Left lobe of liver (tissue), 2 donors: Measurements from ENCODE around the gene DNAAF1. TPM values are rescaled to one million over a fixed set of nuclear protein-coding genes. Genes with fewer than 3 reads are reported as not detected.
A peak's percentile ranks its signal among the peaks of the same experiment; 100 is the strongest.
"Not testable (repeated sequence)": the region's sequence is repeated elsewhere in the genome, so short reads cannot be mapped to it uniquely, and the experiment has no call there.

Source experiments
- ATAC-seq: fragments of 200-7000 bp; cut with Tn5 transposase; one replicate; pipeline ENCODE4 v1.9.1; 2020; ENCODE audit warnings: mild to moderate bottlenecking, moderate library complexity
- DNase-seq: peaks from one replicate; pipeline ENCODE4 v3.0.0-alpha.2; 2020; ENCODE audit warnings: low spot score
- total RNA-seq: library from RNA; stranded (reverse); gene quantifications from one replicate; pipeline ENCODE4 v1.2.1, GENCODE V29; 2021
- donor health status: DM: no; HTN: no; CAD: no; lungs with moderate emphysema.
- donor health status: DM: no; HTN: yes; CAD: no.

The DNAAF1 gene
- total RNA-seq, 1 donor from 2014 or later: not detected

DNA sequence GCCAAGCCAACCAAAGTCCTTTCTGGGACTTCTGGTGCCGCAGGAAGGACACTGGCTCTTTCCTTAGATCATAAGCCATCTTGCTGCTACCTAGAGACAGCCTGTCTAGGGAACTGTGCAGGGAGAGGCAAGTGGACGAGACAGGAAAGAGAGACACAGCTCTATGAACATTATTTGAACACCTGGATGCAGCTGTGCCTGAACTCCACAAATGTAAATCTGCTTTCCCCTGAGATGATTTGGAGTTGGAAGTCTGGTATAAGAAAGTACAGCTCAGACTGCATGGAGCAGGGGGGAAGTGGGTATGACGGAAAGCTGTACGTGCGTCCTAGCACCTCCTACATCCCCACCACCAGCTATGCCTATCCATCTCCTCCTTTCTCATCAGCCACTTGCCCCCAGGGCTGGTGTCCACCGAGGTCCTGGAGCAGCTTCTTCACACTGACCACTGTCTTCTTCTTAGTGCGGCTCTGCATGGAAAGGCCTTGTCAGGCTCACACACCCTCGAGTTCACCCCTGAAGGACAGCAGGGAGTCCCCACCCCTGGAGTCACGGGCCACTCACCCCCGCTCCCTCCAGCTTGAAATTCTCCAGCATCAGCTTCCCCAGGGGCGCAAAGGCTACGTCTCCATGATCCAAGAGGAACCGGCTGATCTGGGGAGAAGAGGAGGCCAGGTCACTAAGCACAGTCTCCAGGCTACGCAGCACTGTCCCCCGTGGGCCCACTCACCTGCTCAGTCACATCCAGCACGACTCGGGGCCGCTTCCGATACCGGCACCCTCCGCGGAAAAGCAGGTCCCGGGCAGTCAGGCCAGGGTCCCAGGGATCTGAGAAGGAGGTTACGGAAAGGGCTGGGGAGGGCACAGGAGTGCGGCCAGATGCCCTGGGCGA lies 37.8 kb downstream of the DNAAF1 start:
- DNase-seq (no peak), ATAC-seq (no peak)

DNA sequence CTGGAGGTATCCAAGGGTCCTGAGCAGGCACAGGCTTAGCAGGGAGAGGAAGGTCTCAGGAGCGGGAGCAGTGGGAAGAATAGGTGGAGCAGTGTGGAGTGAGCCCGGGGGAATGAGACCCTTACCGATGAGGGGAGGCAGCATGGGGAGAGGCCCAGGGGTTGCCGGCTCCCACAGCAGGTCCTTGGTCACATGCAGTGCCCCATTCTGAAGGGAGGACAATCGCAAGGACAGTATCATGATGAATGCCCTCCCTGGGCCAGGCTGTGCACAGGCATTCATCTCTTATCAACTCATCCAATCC lies 38.4 kb downstream of the DNAAF1 start:
- no peak for DNase-seq
- ATAC-seq: no peak

DNA sequence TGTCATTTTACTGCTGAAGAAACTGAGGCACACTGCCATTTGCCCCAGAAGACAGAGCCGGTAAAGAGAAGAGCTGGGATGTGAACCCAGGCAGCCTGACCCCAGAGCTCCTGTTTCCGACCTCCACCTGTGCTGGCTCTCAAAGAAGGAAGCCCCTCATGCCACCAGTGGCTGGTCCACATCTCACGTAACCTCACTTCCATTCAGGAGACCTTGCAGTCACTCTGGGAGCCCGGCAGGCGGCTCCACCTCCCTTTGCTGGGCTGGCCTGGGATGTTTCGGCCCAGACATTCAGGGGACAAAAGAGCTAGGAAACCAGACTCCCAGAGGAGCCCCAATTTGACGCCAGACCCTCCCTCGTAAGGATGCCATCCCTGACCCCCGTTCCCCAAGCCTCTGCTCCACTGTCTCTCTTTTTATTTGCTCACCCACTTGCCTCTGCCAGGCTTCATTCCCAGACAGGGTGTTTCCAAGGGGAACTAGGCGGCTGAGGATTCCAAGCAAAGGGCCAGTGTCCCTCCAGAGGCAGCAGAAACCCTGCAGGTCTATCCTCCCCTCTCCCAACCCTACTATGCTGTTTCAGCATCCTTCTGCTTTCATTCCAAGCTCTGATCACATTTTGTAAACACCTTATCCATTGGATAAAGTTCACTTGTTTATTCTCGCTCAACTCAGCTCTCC lies 38.9 kb downstream of the DNAAF1 start:
- no peak for DNase-seq

DNA sequence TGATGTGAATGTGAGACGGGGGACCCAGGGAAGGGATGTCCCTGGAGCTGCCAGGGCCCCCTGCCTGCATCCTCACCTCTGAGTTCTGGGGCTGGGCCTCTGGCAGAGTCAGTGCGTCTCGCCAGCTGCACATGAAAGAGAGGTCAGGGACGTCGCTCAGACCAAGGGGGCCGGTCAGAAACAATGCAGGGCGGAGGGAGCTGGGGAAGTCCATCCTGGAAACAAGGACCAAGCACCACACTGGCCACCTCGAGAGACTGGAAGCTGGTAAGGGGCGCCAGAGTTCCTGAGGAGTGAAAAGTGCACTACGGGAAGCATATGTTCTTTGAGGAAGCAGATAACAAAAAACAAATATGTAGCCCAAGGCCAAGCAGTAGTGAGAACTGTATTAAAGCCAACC lies 39.7 kb downstream of the DNAAF1 start:
- ATAC-seq (no peak), DNase-seq (no peak)

More for the DNA sequence above, 38.9 kb downstream of the DNAAF1 start:
- ATAC-seq: no peak

DNA sequence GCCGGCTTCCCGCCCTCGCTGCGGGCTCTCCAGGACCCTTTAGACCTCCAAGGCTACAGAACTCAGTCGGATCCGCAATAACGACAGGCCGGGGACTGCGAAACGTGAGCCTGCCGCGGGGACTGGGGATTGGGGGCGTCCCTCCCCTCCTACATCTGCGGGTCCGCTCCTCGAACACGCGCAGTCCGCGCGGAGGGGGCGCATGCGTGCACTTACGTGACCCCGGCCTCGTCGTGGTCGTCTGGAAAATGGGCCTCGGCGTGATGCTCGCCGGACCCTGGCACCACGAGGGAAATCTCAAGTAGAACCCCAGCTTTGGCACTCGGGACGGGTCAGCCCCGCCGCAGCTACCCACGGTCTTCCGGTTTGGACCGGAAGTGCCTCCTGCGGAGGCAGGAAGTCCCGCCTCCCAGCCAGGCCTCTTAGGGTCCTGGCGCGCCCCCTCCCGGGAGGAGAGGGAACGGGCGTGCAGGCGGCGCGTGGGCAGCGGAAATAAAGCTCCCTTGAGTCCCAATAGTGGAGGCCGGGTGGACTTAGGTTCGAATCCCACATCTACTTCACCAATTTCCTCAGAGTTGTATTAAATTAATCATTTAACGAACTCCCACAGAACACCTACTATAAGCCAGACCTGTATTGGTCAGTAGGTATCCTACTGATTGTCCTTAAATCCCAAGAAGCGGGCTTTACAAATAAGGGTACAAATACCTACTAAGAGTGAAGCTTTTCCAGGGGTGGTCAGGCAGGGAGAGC lies 41.8 kb downstream of the DNAAF1 start, which contains the start of gene TAF1C:
TAF1C (minus strand) TSS at position 373 of the 753 bp plus-strand sequence. CDS start 2,069 bp downstream, outside the sequence.
- DNase-seq: peak; percentile 93
- peak; percentile 99 for ATAC-seq

DNA sequence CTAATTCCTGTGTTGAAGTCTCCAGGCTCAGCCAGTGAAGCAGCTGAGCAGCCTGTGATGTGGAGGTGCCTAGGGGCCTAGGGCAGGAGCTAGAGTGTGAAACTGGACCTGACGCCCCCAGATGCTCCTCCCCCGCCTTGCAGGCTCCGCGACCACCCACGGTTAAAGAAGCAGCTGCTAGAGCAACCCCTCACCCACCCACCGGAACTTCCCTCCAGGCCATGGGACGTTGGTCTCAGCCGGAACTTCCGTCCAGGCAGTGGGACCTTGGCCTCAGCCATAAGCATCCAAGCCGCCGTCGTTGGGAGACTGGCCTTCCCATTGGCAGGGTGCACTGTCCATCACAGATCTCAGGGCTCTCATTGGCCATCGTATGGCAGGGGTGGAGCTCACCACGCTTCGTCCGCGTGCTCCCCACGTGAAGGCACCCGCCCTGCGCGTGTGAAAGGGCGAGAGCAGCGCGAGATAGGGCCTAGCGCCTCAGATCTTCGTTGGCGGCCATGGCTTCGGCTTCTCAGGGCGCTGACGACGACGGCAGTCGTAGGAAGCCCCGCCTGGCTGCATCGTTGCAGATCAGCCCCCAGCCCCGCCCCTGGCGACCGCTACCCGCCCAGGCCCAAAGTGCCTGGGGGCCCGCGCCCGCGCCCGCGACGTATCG lies 45.8 kb downstream of the DNAAF1 start, which contains the start of gene ADAD2:
ADAD2 (plus strand) TSS at position 427 of the 658 bp plus-strand sequence; CDS start at position 501, 74 bp downstream.
- DNase-seq (no peak), ATAC-seq (no peak)

DNA sequence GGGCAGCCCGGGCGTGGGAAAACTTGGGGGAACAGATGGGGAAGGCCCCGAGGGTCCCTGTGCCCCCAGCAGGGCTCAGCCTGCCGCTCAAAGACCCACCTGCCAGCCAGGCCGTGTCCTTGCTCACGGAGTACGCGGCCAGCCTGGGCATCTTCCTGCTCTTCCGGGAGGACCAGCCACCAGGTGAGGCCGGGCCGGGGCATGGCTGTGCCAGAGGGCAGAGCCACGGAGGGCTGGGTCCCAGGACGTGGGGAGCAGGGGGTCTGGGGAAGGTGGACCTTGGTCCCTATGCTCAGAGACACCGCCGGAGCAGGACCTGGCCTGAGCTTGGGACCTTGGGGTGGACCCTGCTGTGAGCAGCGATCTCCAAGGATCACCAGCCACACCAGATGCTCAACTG lies 46.4 kb downstream of the DNAAF1 start:
- DNase-seq: no peak
- ATAC-seq: no peak

DNA sequence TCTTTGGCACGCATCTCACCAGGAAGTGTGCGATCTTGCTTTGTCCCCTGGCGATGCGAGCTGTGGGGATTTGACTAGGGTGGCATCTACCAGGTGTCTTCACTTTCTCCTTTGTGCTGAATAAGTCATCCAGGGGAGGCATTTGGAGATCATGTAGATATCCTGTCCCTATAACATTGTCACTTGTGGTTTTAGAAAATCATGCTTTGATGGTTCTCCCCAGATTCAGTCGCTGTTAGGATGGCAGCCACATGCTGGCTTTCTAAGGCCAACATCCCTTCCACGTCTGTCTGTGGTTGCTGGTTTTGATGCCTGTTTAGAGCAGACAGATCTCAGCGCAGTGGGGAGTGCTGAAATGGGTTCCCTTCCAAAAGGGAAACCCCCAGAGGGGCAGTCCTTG lies 48.4 kb downstream of the DNAAF1 start:
- no peak for DNase-seq
- no peak for ATAC-seq

DNA sequence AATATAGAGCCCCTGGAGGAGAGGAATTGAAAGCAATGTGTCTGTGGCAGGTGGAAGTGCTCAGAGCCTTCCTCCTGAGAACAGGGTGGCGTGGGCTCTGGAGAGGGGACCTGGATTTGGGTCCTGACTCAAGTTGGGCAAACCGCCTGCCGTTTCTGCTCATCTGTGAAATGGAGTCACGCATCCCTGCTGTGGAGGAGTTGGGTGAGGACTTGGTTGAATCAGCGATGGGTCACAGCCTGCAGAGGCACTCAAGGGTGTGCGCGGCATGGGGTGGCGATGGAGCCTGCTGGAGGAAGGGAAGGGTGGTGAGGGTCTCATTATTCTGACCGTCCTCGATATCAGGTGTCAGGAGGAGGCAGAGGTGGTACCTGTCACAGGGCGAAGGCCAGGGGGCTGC lies 48.9 kb downstream of the DNAAF1 start:
- ATAC-seq (no peak), DNase-seq (no peak)

DNA sequence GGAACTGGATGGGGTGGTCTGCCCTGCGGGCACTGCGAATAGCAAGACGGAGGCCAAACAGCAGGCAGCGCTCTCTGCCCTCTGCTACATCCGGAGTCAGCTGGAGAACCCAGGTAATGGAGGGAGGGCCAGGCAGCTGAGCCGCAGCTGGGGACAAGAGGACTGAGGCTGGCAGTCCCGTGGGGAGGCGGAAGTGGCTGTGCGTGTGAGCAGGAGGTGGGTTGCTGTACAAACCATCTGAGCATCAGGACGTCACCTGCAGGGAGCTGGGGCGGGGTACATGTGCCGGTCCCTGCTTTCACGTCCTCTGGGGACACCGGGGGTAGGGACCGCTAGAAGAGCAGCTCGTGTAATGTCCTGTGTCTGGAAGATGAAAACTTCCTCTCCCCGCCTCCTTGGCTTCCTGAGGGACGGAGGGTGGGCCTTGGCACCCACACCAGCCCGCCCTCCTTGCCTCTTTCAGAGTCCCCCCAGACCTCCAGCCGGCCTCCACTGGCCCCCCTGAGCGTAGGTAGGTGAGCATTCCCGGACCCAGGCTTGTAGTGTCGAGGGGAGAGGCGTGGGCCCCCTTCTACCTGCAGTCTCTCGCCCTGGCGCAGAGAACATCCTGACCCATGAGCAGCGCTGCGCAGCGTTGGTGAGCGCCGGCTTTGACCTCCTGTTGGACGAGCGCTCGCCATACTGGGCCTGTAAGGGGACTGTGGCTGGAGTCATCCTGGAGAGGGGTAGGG lies 49.5 kb downstream of the DNAAF1 start:
- no peak for ATAC-seq
- DNase-seq: no peak

DNA sequence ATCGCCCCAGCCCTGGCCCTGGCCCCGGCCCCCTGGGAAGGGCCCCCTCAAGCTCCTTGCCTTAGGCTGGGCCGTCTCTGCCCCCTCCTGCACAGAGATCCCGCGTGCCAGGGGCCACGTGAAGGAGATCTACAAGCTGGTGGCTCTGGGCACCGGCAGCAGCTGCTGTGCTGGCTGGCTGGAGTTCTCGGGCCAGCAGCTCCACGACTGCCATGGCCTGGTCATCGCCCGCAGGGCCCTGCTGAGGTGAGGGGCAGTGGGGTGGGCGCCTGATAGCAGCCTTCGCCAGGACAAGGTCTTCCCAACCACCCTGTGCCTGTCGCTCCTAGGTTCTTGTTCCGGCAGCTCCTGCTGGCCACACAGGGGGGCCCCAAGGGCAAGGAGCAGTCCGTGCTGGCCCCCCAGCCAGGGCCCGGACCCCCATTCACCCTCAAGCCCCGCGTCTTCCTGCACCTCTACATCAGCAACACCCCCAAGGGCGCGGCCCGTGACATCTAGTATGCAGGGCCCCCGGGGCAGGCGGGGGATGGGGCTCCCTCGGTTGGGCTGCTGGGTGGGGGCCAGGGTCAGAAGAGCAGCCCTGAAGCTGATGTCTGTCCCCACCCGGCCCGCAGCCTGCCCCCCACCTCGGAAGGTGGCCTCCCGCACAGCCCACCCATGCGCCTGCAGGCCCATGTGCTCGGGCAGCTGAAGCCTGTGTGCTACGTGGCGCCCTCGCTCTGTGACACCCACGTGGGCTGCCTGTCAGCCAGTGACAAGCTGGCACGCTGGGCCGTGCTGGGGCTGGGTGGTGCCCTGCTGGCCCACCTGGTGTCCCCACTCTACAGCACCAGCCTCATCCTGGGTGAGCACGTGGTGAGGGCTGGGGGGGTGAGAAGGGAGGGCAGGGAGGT lies 50.3 kb downstream of the DNAAF1 start:
- no peak for ATAC-seq

DNA sequence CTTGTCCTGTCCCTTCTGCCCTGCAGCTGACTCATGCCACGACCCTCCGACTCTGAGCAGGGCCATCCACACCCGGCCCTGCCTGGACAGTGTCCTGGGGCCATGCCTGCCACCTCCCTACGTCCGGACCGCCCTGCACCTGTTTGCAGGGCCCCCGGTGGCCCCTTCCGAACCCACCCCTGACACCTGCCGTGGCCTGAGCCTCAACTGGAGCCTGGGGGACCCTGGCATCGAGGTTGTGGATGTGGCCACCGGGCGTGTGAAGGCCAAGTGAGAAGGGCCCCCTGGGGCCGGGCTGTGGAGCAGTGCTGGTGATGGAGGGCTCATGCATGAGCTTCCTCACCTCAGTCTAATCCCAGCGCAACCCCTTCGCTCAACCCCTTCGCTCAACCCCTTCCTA lies 51.0 kb downstream of the DNAAF1 start:
- no peak for DNase-seq
- ATAC-seq: no peak

More for the DNA sequence above, 50.3 kb downstream of the DNAAF1 start:
- no peak for DNase-seq

DNA sequence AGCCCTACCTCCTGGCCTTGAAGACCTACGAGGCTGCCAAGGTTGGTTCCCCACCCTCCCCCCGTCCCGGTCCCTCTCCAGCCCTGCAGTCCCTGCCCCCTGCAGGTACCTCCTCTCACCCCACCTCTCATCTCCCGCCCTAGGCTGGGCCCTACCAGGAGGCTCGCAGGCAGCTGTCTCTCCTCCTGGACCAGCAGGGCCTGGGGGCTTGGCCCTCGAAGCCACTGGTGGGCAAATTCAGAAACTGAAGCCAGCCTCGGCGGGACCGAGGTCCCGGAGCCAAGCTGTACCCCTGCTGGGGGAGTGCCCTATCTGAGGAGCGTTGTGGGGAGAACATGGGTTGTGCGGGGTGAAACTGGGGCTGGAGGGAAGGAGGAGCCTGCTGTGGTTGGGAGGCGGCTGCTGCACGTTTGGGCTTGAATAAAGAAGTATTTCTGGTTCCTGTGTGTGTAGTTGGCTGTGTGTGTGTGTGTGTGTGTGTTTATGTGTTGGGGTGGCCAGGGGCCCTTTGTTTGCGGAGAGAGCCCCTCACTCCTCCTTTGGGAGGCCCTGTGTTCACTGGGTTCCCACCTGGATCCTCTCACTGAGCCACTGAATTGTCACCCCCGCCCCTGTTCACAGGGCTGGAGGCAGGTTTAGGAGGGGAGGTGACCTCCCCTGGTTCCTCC lies 51.8 kb downstream of the DNAAF1 start:
- no peak for DNase-seq
- ATAC-seq: no peak

DNA sequence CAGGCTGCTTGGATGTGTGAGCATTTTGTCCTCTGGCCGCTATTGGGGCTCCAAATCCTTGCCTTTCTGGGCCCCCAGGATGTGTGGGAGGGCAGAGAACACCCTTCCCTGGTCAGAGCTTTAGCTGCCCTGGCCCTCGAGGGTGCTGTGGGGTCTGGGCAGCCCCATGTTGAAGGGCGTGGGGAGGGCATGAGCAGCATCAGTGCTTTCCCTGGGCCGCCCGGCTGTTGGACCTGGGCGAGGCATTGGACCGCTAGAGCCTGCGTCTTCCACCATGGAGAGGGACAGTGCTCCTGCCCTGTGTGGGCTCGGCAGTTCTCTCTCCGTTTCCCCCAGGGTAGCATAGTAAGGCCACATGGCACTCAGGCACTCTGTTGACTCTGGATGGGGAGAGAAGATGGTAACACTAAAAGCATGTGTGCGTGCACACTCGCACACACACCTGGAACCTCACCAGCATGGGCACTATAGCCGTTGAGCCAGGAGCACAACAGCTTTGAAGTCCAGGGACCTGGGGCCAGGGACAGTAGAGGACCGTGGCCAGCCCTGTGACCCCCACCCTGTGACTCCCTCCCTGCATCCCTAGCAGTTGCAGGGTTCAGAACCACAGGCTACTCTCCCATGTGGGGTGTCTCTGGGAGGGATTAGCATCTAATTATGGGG lies 52.5 kb downstream of the DNAAF1 start:
- DNase-seq: no peak
- ATAC-seq: no peak

DNA sequence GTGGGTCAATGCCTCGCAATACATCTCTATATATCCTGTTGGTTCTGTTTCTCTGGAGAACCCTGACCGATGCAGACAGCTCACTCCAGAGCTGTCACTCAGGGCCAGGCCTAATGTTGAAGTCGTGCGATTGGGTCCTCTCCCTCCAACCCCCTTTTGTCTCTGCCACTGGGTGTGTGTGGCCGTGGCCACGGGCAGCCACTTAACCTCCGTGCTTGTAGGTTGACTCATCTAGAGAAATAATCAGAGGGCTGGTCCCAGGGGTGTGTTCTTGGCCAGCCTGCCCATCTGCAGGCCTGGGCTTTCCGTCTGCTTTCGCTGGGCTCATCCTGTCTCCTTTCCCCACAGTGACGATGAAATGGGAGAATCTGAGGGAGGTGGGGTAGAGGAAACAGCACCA lies 53.3 kb downstream of the DNAAF1 start:
- no peak for DNase-seq
- ATAC-seq: no peak

DNA sequence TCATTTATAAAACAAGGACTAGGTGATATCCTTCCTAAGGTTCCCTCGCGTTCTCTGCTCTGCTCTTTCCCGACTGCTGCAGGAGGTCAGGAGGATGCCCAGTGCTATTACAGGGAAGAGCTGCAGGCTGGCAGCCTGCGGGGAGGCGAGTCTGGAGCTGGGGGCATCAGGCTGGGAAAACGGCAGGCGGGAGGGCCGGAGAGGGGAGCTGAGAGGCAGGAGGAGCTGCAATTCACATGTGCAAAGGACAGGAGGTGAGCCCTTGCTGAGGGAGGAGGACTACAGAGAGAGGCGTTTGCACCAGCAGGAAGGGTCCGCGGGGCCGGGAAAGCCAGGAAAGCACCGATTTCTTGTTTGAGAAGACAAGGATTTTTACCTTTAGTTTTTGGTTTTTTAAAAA lies 54.0 kb downstream of the DNAAF1 start:
- ATAC-seq (no peak), DNase-seq (no peak)

DNA sequence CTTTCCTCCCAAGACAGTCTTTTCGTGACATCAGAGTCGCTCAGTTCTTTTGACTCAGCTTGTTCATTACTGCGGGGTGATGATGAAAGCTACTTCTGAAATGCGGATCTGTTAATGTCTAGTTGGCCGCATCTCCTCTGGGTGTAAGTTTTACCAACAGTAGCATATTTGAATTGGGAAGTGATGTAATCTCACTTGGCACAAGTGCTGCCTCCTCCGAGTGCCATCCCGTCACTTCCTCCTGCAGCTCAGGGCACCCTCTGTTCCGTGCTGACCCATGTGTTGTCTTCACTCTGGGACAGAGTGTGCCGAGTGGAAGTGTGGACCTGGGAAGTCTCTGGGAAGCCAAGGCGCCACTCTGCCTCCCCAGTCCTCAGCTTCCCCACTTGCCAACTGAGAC lies 54.8 kb downstream of the DNAAF1 start:
- DNase-seq (no peak), ATAC-seq (peak; percentile 62)

DNA sequence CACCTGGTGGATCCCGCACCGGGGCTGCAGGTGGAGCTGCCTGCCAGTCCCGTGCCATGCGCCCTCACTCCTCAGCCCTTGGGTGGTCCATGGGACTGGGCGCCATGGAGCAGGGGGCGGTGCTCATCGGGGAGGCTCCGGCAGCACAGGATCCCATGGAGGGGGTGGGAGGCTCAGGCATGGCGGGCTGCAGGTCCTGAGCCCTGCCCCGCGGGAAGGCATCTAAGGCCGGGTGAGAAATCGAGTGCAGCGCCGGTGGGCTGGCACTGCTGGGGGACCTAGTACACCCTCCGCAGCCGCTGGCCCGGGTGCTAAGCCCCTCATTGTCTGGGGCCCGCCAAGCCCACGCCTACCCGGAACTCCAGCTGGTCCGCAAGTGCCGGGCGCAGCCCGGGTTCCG lies 59.4 kb downstream of the DNAAF1 start:
- DNase-seq: not testable (repeated sequence)

More for the DNA sequence above, 59.4 kb downstream of the DNAAF1 start:
- not testable (repeated sequence) for ATAC-seq
